Ishikawa (cell line): Measurements from ENCODE around the gene AHCYL2.

Experiments
- CEBPB ChIP-seq: IDR thresholded peaks from 2 replicates; pipeline ENCODE4 v1.6.1; 2012
- CREB1 ChIP-seq: IDR thresholded peaks from 2 replicates; pipeline ENCODE4 v1.6.1; 2012; ENCODE audit warnings: low read depth
- EGR1 ChIP-seq: IDR thresholded peaks from 2 replicates; pipeline ENCODE4 v1.6.1; 2012
- EP300 ChIP-seq: IDR thresholded peaks from 2 replicates; pipeline ENCODE4 v1.6.1; 2012; ENCODE audit warnings: borderline replicate concordance
- FOXM1 ChIP-seq: IDR thresholded peaks from 2 replicates; pipeline ENCODE4 v1.6.1; 2012; ENCODE audit warnings: low read depth, borderline replicate concordance
- MAX ChIP-seq: IDR thresholded peaks from 2 replicates; pipeline ENCODE4 v1.6.1; 2012
- NFIC ChIP-seq: IDR thresholded peaks from 2 replicates; pipeline ENCODE4 v1.6.1; 2012
- RAD21 ChIP-seq: IDR thresholded peaks from 2 replicates; pipeline ENCODE4 v1.6.1; 2012; ENCODE audit warnings: low read depth
- REST ChIP-seq: IDR thresholded peaks from 2 replicates; pipeline ENCODE4 v1.6.1; 2012; ENCODE audit warnings: low read depth, mild to moderate bottlenecking
- TAF1 ChIP-seq: IDR thresholded peaks from 2 replicates; pipeline ENCODE4 v1.6.1; 2012; ENCODE audit warnings: low read depth, mild to moderate bottlenecking
- TCF12 ChIP-seq: IDR thresholded peaks from 2 replicates; pipeline ENCODE4 v1.6.1; 2012; ENCODE audit warnings: low read depth
- TEAD4 ChIP-seq: IDR thresholded peaks from 2 replicates; pipeline ENCODE4 v1.6.1; 2012
- USF1 ChIP-seq: IDR thresholded peaks from 2 replicates; pipeline ENCODE4 v1.6.1; 2012
- ZBTB7A ChIP-seq: IDR thresholded peaks from 2 replicates; pipeline ENCODE4 v1.6.1; 2012; ENCODE audit warnings: low read depth

DNA sequence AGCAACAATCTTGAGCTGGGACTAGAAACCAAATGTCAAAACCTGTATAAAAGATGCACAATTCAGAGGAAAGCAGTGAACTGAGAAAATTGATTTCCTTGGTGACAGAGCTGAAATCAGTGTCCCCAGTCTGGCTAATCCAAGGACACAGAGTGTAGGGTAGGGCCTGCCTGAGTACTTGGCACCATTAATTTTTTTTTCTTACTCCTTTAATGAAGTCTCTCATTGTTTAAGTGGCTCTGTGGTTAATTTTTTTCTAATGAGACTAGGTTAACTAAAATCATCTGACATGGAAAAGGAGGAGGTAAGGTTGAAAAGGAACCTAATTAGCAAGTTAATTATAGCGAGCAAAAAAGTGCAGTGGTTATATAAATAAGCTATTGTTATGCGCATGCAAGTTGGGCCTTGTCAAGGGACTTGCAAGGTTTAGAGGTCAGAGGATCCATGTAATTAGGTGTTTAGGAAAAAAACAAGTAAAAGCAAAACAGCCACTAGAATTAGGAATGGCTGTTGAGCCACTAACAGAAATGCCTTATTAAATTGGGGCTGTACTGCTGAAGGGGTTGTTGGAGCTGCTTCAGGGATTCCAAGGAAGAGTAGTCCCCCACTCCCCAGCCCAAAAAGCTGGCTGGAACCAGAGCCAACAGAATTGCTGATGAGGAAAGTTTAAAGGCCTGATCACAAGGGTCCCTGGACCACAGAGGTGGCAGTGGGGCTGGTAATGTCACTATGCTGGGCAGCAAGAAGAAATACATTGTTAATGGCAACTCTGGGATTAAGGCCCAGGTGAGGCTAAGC is 150.5 kb downstream of the AHCYL2 start:
- TF ChIP-seq MAX (no peak), REST (no peak), USF1 (no peak), EP300 (no peak), FOXM1 (no peak), RAD21 (no peak), CREB1 (no peak), EGR1 (no peak), NFIC (no peak), TAF1 (no peak), CEBPB (no peak), ZBTB7A (no peak), TCF12 (no peak), TEAD4 (no peak)
